Mucosa of gallbladder (tissue), 1 donor: ENCODE data around the gene ZNF777. TPM values are rescaled to one million over a fixed set of nuclear protein-coding genes. Genes with fewer than 3 reads are reported as not detected.
"Not testable (repeated sequence)": the region's sequence is repeated elsewhere in the genome, so short reads cannot be mapped to it uniquely, and the experiment has no call there.

Experiments used
- DNase-seq: peaks from one replicate; pipeline ENCODE4 v3.0.0-alpha.2; 2020; ENCODE audit warnings: low spot score
- total RNA-seq: library from RNA; stranded (reverse); gene quantifications from one replicate; pipeline ENCODE4 v1.2.1, GENCODE V29; 2021
- donor health status: DM: no; HTN: no; CAD: no.

ZNF777 gene
- total RNA-seq, result 13.7 TPM

GRCh38 chr7:149460493-149461277 is at the start of gene ZNF777:
Gene ZNF777, minus strand, starts transcription at chr7:149461062. Its CDS starts 5,040 bp downstream, at chr7:149456022.
- peak; percentile 87 for DNase-seq

- no peak for DNase-seq
These were observed 49.4 kb upstream of the ZNF777 start for GRCh38 chr7:149510248-149510647.

- no peak for DNase-seq
These were observed 48.9 kb upstream of the ZNF777 start for GRCh38 chr7:149509774-149510173.

- DNase-seq, result no peak
These were observed 44.7 kb upstream of the ZNF777 start for GRCh38 chr7:149505551-149505950.

GRCh38 chr7:149501651-149502050 is 40.8 kb upstream of the ZNF777 start:
- no peak for DNase-seq

- no peak for DNase-seq
These were observed 40.0 kb upstream of the ZNF777 start for GRCh38 chr7:149500910-149501309.

GRCh38 chr7:149500201-149500600 is 39.3 kb upstream of the ZNF777 start:
- DNase-seq, result no peak

GRCh38 chr7:149498811-149499210 is 37.9 kb upstream of the ZNF777 start:
- DNase-seq, result no peak

GRCh38 chr7:149497467-149498261 is 36.8 kb upstream of the ZNF777 start, which contains the start of gene ZNF746:
Gene ZNF746, minus strand, starts transcription at chr7:149497809. Its CDS starts 273 bp downstream, at chr7:149497536.
- peak; percentile 80 for DNase-seq

GRCh38 chr7:149496642-149497391 is 36.0 kb upstream of the ZNF777 start:
- DNase-seq, result peak; percentile 34

- DNase-seq, result peak; percentile 58
These were observed 35.2 kb upstream of the ZNF777 start for GRCh38 chr7:149495785-149496641.

- DNase-seq, result no peak
These were observed 34.0 kb upstream of the ZNF777 start for GRCh38 chr7:149494738-149495368.

- DNase-seq, result not testable (repeated sequence)
These were observed 33.1 kb upstream of the ZNF777 start for GRCh38 chr7:149493975-149494374.

- DNase-seq, result no peak
These were observed 32.5 kb upstream of the ZNF777 start for GRCh38 chr7:149493366-149493765.

- DNase-seq, result no peak
These were observed 29.4 kb upstream of the ZNF777 start for GRCh38 chr7:149490083-149490760.

- DNase-seq, result no peak
These were observed 28.6 kb upstream of the ZNF777 start for GRCh38 chr7:149489391-149490024.

- DNase-seq, result no peak
These were observed 18.7 kb upstream of the ZNF777 start for GRCh38 chr7:149479568-149479967.

GRCh38 chr7:149478754-149479153 is 17.9 kb upstream of the ZNF777 start:
- DNase-seq, result no peak
